ENCODE results near the gene TEP1.

The TEP1 gene

GRCh38 chr14:20428802-20429201, 15.5 kb upstream of the TEP1 start:
- TF ChIP-seq CTCF (conservative IDR thresholded peaks at IDR 0.05; ENCODE audit: low read depth, low read length): no peak
- H3K4me3 ChIP-seq (ENCODE audit: low read length): no peak overlapping the region
- DNase-seq (ENCODE audit: low read depth): no peak

- H3K4me3 ChIP-seq (ENCODE audit: low read length): no peak overlapping the region
- DNase-seq (ENCODE audit: low read depth): no peak
- no peak for TF ChIP-seq CTCF (conservative IDR thresholded peaks at IDR 0.05; ENCODE audit: low read depth, low read length)
Observed at GRCh38 chr14:20428010-20428365, 14.7 kb upstream of the TEP1 start.

- no peak overlapping the region for H3K4me3 ChIP-seq (ENCODE audit: low read length)
- no peak for TF ChIP-seq CTCF (conservative IDR thresholded peaks at IDR 0.05; ENCODE audit: low read depth, low read length)
- DNase-seq (ENCODE audit: low read depth): no peak
Observed at GRCh38 chr14:20427231-20428009, 14.1 kb upstream of the TEP1 start.

- H3K4me3 ChIP-seq (ENCODE audit: low read length): no peak overlapping the region
- no peak for DNase-seq (ENCODE audit: low read depth)
- TF ChIP-seq CTCF (conservative IDR thresholded peaks at IDR 0.05; ENCODE audit: low read depth, low read length): no peak
Observed at GRCh38 chr14:20424851-20425250, 11.6 kb upstream of the TEP1 start.

GRCh38 chr14:20422886-20423285, 9.6 kb upstream of the TEP1 start:
- TF ChIP-seq CTCF (conservative IDR thresholded peaks at IDR 0.05; ENCODE audit: low read depth, low read length): no peak
- H3K4me3 ChIP-seq (ENCODE audit: low read length): no peak overlapping the region
- DNase-seq (ENCODE audit: low read depth): no peak

- no peak for TF ChIP-seq CTCF (conservative IDR thresholded peaks at IDR 0.05; ENCODE audit: low read depth, low read length)
- no peak overlapping the region for H3K4me3 ChIP-seq (ENCODE audit: low read length)
- DNase-seq (ENCODE audit: low read depth): no peak
Observed at GRCh38 chr14:20421267-20421666, 8.0 kb upstream of the TEP1 start.

GRCh38 chr14:20419419-20419818, 6.1 kb upstream of the TEP1 start:
- no peak for TF ChIP-seq CTCF (conservative IDR thresholded peaks at IDR 0.05; ENCODE audit: low read depth, low read length)
- no peak for DNase-seq (ENCODE audit: low read depth)
- H3K4me3 ChIP-seq (ENCODE audit: low read length): no peak overlapping the region
